Adrenal gland (tissue), 5 donors: ENCODE data around the gene TMEM31.

ENCODE experiments used
- CTCF ChIP-seq, 6 experiments: fragments of 450-650 bp in 4 of 6; fragments of 200-600 bp in 2 of 6; sonication (generic) in 1 of 6; IDR thresholded peaks; 1 replicate in 5 of 6; 2 replicates in 1 of 6; pipeline versions ENCODE4 v1.5.1 to v1.8.0; 2016 to 2021; ENCODE audit warnings: antibody characterized with exemption in 6 of 6, mild to moderate bottlenecking in 2 of 6, moderate library complexity in 1 of 6
- POLR2A ChIP-seq, 2 donors: fragments of 450-650 bp; IDR thresholded peaks; one replicate each; pipeline ENCODE4 v1.6.1; 2017; ENCODE audit warnings: antibody characterized with exemption in 2 of 2, mild to moderate bottlenecking in 2 of 2, moderate library complexity in 1 of 2
- donor health status: DM: no; HTN: no; CAD: no.

GRCh38 chrX:103718120-103718519 is 7.4 kb downstream of the TMEM31 start:
- no peak for TF ChIP-seq CTCF (IDR thresholded peaks at IDR 0.05)
- no peak for TF ChIP-seq POLR2A (IDR thresholded peaks at IDR 0.05)
